Kidney glomerular epithelial cell (primary cell): Measurements from ENCODE around the gene COPS2.

Source experiments
- DNase-seq: peaks from one replicate; lab custom pipeline; 2025; lab: John Stamatoyannopoulos, UW

Gene COPS2

DNA sequence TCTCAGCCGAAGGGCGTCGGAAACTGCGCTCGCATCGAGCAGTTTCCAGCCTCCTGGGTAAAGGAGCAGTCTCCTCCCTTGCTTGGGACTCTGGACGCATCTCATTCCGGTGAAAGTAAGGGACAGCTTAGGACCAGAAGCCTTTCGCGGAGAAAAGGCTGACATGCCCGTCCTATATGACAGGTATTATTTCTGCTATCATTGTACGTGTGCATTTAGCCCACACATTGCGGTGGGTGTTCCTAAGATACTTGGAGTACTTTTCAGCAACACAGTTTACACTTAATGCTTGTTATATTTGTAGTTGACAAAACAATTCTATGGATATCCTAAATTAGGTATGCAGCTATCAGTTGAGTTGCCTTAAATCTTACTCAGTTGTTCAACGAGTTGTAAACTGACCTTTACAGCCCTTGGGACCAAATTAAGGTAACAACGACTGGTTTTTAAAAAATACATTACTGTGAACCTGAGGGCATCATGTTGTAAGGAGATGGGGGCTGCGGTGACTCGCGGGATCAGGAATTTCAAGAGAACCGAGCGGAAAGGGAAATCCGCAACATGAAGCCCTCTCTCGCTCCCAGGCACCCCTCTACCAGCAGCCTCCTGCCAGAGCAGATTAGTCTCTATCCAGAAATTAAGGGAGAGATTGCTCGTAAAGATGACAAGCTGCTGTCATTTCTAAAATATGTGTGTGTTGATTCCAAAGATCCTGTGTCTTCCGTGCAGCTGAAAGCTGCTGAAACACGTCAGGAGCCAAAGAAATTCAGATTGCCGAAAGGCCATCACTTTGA lies 632 bp upstream of the COPS2 start:
- no peak for DNase-seq

DNA sequence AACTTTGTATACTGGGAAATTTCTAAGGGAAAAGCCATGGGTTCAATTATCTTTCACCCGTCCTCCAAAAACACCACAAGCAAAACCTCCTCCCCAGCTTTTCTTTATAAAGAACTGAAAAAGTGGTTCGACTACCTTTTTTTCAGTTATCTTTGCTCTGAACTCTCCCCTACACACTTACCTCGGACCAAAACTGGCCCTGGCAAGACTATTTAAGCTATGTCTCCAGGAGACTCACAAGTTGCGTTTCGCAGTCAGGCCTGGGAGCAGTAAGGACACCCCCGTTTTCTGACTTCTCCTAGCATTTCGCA lies 645 bp downstream of the COPS2 start:
- no peak for DNase-seq

DNA sequence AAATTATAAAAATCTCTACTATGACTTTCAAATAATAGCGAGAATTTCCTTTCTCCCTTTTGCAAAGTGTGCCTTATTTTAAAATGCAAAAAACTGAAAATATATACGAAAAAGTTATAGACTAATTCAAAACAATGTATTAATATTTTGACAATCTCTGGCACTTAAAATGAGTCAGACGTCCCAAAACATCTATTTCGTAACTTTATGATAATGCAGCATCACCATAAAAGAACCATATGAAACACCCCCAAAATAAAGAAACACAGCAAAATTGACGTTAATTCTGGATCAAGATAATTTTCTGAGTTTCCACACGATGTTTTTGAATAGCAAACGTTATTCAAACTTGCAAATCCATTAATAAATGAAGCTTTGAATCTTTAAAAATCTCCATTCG lies 1.0 kb downstream of the COPS2 start:
- DNase-seq, result no peak

DNA sequence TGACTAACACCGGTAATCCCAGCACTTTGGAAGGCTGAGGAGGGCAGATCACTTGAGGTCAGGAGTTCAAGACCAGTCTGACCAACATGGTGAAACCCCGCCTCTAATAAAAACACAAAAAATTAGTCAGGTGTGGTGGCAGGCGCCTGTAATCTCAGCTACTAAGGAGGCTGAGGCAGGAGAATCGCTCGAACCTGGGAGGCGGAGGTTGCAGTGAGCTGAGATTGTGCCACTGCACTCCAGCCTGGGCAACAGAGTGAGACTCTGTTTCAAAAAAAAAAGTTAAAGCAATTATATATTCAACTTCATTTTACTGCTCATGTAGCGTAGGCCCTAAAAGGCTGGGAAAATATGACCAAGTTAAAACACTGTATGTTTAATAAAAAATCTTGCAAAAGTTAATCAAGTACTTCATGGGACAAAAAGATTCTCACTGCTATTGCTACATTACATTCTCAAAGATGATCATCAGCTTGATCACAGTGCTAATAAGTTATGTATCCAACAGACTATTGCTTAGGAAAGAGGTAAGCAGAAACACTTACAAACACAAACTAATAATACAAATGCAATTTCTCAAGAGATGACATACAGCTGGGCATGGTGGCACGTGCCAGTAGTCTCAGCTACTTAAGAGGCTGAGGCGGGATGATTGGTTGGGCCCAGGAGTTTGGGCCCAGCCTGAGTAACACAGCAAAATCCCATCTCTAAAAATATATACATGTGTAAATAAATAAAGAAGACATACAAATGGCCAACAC lies 2.7 kb downstream of the COPS2 start:
- no peak for DNase-seq

DNA sequence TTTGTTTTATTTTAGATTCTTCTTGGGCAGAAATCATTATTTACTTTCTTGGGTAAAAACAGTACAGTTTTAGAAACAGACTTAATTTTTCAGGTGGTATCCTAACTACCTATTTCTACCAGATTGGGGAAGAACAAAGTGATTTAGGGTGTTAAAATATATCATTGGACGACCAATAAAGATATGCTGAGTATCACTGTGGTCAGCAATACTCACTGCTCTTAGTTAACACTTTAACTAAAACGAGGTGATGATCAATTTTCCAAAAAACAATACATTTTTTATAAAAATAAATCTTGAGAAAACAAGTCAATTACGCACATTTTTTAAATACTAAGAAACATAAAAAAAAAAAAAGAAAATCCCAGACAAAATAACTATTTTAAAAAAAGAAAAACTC lies 3.6 kb downstream of the COPS2 start:
- no peak for DNase-seq

DNA sequence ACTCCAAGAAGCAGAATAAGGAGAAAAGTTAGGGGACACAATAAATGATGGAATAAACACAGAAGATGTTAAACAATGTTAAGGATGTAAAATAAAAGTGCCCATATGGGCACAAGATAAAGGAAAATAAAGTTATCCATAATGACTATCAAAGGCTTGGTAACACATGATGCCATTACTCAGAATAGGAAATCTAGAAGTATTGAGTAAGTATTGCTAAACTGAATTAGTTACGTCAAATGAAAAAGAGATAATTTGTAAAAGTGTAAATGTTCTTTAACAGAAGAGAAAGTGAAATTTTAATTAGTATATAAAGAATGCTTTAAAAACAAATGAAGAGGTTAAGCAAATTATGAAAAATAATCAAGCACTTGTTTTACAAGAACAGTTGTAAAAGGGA lies 6.7 kb downstream of the COPS2 start:
- no peak for DNase-seq

DNA sequence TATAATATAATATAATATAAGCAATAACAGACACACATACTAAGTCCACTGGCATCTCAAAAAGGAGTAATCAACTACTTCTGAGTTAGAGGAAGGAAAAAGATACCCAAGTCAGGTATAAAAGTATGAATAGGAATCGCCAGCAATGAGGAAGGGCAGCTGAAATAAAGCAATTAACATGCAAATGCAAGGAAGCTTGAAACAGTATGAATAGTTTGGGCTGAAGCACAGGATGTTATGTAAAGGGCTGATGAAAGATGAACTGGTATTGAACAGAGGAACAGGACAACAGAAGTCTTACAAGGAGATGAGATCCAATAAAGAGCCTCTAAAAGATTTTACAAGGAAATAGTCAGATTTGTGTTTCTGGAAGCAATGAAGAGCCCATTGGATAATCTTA lies 7.1 kb downstream of the COPS2 start:
- DNase-seq, result no peak

DNA sequence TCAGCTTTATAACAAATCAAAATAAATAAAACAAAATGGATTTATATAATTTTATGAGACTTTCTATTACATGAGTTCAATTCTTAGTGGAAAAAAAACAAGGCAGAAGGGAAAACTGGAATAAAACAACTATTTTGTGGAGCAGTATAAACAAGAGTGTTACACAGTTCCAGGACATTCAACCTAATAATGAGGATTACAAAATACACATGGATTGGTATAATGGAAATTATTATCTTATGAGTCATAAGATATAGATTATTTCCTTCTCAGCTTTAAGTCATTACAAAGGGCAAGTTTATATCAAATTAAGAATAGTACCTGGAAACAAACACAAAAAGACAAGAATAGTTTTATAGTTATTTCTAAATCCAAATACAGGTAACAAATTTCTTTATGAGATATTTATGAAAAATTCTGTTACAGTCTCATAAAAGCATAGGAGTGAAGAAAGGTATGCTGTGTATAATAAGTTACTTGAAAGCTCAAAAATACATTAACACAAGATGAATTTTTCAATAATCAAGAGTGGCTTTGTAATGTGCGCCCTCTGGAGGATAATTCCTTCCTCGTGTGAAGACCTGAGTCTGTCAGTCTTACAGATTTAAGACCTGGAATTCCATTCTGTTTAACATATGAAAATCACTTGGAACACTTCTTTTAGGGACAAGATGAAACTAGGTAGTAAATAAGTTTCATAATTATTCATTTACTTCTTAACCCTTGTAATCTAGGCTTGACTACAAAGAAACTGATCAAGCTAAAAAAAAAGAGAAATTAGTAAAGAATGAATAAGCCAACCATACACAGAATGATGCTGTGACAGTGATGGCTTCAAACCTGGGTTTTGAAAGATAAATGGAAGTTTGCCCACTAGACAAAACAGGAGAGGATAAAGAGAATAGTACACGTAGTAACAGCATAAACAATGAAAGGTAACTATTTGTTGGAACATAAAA lies 9.5 kb downstream of the COPS2 start:
- DNase-seq, result peak; percentile 41

DNA sequence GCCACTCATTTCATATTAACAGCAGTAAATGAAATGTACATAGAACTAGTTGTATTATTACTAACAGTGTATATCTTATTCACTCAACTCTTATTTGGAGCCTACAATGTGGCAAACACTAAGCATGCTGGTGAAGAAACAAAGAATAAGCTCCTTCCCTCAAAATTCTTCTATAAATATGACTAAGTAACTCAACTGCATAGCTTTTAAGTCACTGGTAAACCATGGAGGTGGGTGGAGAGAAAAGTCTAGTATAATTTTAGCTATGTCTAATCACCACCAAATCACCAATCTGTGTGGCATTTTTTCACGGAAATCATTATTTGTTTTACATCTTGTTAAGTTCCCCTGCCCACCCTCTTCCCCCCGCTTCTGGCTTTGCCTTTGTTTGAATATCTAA lies 17.5 kb downstream of the COPS2 start:
- DNase-seq, result peak; percentile 32

DNA sequence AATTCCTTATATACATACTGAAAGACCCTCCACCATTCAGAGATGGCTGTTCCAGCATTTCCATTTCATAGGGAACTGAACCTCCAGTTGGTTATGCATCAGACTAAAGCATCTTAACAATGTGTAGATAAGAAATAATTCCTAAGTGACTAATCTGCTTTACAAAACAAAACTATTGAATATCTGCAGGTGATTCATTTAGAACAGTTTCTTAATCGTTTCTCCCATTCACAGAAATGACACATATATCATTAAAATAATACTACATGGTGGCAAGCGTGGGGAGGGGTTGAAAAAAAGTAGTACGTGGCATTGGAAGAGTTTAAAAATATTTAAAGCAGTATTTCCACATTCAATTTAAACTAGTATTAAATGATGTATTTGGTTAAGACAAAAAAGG lies 19.5 kb downstream of the COPS2 start:
- DNase-seq, result peak; percentile 84

DNA sequence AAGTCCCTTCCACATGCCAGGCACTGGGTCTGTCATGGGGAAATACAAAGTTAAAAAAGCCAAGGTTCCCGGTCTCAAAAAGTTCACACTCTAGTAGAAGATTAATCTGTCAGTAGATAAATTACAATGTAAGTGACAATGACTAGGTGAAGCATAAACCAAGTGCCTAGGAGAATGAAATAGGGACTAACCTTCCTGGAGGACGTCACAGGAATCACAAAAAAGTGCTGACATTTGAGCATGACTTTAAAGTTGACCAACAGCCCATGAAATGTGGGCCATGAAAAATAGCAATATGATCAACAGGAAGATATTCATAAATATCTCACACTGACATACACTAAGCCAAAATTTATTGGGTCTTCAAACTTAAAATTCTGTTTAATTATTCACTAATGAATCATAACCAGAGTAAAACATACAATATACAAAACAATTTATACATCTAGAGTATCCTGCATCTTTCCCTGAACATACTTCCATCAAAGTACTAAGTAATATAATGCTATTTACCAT lies 20.0 kb downstream of the COPS2 start:
- peak; percentile 50 for DNase-seq

DNA sequence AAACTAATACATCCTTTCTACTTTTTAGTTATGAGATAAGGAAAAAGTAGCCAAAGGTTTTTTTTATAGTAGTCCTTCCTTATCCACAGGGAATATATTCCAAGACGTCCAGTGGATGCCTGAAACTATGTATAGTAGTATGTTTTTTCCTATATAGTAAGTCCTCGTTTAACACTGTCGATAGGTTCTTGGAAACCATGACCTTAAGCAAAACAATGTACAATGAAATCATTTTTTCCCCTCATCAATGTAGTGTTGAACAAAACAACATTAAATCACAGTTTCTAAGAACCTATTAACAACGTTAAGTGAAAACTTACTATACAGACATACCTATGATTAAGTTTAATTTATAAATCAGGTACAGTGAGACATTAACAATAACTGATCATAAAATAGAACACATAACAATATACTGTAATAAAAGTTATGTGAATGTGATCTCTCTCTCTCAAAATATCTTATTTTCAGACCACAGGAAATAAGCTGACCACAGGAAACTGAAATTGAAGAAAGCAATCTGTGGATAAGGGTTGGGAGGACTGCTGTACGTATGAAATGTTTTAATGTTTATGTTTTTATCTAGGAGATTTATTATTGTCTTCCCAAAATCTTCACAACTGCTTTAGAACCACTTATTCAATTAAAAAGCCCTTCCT lies 20.6 kb downstream of the COPS2 start:
- no peak for DNase-seq

DNA sequence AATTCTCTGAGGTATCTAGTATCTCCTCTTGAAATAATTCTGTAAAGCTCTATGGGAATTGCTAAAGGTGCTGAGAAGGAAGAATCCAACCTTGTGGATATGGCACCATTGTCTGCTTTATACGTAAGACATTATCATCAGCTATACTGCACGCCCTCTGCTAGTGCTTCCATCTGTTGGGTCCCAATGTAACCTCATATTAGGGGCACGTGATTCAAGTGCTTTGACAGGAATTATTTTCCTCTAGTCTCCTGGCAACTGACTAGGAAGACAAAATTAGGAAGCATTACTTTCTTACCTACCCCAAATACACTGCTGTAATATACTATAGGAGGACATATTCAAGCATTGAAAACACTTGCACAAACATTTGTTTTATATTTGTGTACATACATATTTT lies 24.0 kb downstream of the COPS2 start:
- DNase-seq, result no peak

DNA sequence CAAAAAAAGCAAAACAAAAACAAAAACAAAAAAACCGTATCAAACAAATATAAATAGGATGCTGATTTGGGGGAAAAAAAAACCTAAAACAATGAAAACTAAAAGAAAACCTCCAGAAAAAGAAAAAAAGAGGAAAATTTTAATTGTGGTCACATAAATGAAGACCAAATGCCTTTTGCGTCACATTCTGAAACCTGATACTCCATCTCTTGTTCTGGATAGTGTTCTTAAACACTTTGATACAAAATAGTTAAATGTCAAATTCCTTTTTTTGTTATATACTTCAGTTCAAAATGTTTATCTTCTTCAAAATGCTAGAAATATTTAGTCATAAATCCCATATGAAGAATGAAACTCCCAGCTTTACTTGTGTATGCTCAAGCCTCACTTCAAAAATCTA lies 31.0 kb downstream of the COPS2 start:
- no peak for DNase-seq

DNA sequence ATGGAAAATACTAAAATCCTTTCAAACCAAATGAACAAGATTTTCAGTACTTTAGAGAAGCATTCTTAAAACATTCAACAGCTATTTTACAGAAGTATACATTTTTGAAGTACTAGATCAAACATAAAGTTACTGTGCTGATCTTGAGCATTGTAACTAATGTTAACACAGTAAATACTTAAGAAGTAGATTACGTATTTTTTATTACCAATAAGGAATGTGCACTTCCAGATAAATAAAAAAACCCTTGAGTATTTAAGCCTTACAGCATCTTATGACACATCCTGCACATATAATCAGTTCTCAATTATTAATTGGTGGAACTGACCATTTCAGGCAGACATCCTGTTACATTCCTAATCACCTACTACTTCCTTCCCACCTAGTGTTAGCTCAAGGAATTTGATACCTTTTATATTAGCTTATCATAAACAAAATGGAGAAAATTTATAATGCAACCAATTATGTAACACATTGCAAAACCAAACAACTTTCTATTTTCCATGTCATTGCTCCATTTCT lies 32.8 kb downstream of the COPS2 start:
- DNase-seq, result no peak

DNA sequence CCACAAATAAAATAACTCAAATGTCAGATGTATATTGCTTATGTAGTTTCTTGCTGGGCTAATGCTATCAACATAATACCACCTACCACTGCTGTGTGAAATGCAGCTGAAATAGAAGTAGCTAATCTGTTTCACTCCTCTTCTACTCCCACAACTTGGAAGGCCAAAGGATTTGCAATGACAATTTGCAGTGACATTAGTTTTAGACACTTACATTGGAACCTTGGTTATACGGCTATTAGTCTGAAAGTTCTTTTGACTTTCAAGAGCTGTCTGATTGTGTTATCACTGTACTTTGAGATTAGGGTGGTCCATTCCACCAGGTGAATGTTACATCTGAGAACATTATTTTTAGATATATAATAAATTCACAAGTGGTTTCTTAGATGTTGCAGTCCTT lies 33.5 kb downstream of the COPS2 start:
- no peak for DNase-seq

DNA sequence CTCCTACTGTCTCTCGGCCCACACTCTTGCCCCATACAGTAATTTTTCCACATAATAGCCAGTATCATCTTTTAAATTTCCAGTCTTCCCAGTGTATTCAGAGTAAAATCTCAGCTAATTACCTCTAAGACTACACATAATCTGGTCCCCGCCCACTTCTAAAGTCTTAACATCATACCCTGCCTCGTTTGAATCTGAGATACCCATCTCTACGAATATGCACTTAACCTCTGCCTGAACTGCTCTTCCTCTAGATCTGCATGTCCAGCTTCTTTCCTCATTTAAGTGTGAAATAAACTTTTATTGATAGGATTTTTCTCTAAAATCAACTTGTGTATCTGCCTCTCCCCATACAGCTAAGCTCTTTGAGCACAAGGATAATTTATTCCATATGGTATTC lies 34.6 kb downstream of the COPS2 start:
- no peak for DNase-seq

DNA sequence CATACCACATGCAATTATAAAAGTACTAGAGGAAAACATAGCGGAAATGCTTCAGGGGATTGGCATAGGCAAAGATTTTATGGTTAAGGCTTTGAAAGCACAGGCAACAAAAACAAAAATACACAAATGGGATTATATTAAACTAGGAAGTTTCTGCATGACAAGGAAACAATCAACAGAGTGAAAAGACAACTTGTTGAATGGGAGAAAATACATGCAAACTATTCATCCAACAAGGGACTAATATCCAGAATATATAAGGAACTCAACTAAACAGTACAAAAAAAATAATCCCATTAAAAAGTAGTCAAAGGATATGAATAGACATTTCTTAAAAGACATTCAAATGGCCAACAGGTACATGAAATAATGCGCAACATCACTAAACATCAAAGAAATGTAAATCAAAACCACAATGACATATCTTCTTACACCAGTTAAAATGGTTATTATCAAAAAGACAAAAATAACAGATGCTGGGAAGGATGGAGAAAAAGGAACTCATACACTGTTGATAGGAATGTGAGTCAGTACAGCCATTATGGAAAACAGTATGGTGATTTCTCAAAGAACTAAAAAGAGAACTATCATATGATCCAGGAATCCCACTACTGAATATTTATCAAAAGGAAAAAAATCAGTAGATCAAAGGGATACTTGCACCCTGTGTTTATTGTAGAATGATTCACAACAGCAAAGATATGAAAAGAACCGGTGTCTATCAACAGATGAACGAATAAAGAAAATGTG lies 39.1 kb downstream of the COPS2 start:
- no peak for DNase-seq

DNA sequence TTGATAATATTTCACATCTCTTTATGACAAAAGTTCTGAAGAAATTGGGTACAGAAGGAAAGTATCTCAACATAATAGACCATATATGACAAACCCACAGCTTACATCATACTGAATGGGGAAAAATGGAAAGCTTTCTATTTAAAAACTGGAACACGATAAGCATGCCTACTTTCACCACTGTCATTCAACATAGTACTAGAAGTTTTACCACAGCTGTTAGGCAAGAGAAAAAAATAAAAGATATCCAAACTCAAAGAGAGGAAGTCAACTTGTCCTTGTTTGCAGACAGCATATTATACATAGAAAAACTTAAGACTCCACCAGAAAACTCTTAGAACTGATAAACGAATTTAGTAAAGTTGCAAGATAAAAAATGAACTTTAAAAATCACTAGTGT lies 40.3 kb downstream of the COPS2 start:
- no peak for DNase-seq

DNA sequence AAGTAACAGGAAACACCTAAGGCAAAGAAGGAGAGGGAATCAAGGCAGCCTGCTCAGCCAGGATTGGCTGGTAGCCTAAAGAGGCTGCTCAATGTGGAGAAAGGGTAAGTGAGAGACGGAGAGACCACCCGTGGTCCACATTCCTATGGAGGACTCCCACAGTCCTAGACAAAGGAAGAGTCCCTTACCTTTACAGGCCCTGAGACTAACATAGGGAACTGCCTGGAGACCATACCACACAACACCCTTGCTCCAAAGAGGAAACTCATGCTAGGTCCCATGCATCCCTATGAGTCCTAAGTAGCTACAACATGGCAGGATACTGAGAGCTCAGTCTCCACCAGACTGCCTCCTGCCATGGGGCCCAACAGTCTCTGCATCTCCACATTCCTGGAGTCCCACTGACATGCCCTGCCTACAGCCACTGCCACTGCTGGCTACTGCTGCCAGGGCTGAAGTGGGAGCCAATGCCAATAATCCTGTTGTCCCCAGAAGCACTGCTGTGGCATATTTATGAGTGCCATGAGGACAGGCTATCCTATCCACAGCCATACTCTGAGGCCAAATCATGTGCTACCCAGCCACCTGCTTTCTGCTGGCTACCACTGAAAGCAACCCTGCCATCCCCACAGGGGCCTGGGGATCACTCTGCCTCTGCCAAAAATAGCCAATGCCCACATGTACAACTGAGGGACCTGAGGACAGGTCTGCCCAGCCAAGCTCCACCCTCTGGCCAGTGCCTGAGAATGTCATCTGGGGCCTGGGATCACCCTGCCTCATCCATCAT lies 45.0 kb downstream of the COPS2 start:
- no peak for DNase-seq
